ENCODE data around the gene GNB5. TPM values are rescaled to one million over a fixed set of nuclear protein-coding genes. Genes with fewer than 3 reads are reported as not detected.

GNB5 gene
- polyA plus RNA-seq, 1 donor from 2014 or later: 89.6 TPM

DNA sequence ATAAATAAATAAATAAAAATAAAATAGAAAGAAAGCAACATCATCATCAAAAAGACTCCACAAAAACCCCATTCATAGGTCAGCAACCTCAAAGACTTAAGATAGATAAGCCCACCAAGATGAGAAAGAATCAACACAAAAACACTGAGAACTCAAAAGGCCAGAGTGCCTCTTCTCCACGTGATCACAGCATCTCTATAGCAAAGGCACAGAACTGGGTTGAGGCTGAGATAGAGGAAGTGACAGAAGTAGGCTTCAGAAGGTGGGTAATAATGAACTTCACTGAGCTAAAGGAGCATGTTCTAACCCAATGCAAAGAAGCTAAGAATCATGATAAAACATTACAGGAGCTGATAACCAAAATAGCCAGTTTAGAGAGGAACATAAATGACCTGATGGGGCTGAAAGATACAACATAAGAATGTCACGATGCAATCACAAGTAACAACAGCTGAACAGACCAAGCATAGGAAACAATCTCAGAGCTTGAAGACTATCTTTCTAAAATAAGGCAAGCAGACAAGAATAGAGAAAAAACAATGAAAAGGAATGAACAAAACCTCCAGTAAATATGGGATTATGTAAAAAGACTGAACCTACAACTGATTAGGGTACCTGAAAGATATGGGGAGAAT, 26.4 kb downstream of the GNB5 start:
- H3K4me2 ChIP-seq (ENCODE audit: low read length): no peak overlapping the region
- H3K36me3 ChIP-seq (ENCODE audit: insufficient read depth, low read length): peaks cover 8% of the 10 kb centered on the region
- H3K27me3 ChIP-seq (ENCODE audit: insufficient read depth, low read depth, low read length): no peaks in the 10 kb centered on the region
- TF ChIP-seq TAF1 (IDR thresholded peaks at IDR 0.05; ENCODE audit: low read depth) (no peak), EP300 (conservative IDR thresholded peaks at IDR 0.05; ENCODE audit: poor library complexity, severe bottlenecking) (no peak), POLR2AphosphoS5 (IDR thresholded peaks at IDR 0.05) (no peak), MXI1 (conservative IDR thresholded peaks at IDR 0.05; ENCODE audit: poor library complexity, severe bottlenecking) (no peak), SMC3 (conservative IDR thresholded peaks at IDR 0.05; ENCODE audit: poor library complexity) (no peak), EZH2 (IDR thresholded peaks at IDR 0.05; ENCODE audit: borderline replicate concordance, insufficient read depth, low read length, poor library complexity, severe bottlenecking) (no peak), RAD21 (conservative IDR thresholded peaks at IDR 0.05) (no peak)
- TF ChIP-seq, protein P1, sequence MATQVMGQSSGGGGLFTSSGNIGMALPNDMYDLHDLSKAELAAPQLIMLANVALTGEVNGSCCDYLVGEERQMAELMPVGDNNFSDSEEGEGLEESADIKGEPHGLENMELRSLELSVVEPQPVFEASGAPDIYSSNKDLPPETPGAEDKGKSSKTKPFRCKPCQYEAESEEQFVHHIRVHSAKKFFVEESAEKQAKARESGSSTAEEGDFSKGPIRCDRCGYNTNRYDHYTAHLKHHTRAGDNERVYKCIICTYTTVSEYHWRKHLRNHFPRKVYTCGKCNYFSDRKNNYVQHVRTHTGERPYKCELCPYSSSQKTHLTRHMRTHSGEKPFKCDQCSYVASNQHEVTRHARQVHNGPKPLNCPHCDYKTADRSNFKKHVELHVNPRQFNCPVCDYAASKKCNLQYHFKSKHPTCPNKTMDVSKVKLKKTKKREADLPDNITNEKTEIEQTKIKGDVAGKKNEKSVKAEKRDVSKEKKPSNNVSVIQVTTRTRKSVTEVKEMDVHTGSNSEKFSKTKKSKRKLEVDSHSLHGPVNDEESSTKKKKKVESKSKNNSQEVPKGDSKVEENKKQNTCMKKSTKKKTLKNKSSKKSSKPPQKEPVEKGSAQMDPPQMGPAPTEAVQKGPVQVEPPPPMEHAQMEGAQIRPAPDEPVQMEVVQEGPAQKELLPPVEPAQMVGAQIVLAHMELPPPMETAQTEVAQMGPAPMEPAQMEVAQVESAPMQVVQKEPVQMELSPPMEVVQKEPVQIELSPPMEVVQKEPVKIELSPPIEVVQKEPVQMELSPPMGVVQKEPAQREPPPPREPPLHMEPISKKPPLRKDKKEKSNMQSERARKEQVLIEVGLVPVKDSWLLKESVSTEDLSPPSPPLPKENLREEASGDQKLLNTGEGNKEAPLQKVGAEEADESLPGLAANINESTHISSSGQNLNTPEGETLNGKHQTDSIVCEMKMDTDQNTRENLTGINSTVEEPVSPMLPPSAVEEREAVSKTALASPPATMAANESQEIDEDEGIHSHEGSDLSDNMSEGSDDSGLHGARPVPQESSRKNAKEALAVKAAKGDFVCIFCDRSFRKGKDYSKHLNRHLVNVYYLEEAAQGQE (IDR thresholded peaks at IDR 0.05; ENCODE audit: borderline replicate concordance): no peak
- TF ChIP-seq, protein P2, sequence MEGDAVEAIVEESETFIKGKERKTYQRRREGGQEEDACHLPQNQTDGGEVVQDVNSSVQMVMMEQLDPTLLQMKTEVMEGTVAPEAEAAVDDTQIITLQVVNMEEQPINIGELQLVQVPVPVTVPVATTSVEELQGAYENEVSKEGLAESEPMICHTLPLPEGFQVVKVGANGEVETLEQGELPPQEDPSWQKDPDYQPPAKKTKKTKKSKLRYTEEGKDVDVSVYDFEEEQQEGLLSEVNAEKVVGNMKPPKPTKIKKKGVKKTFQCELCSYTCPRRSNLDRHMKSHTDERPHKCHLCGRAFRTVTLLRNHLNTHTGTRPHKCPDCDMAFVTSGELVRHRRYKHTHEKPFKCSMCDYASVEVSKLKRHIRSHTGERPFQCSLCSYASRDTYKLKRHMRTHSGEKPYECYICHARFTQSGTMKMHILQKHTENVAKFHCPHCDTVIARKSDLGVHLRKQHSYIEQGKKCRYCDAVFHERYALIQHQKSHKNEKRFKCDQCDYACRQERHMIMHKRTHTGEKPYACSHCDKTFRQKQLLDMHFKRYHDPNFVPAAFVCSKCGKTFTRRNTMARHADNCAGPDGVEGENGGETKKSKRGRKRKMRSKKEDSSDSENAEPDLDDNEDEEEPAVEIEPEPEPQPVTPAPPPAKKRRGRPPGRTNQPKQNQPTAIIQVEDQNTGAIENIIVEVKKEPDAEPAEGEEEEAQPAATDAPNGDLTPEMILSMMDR (IDR thresholded peaks at IDR 0.05; ENCODE audit: poor library complexity, severe bottlenecking): no peak
- H2AFZ ChIP-seq (ENCODE audit: low read depth, low read length): no peak overlapping the region
- no peaks in the 10 kb centered on the region for H4K20me1 ChIP-seq (ENCODE audit: insufficient read depth)
- no peak overlapping the region for H3K27ac ChIP-seq (ENCODE audit: low read length)
- no peaks in the 10 kb centered on the region for H3K79me2 ChIP-seq (replicated peaks; ENCODE audit: insufficient read depth, low read length)
- no peak overlapping the region for H3K9ac ChIP-seq (ENCODE audit: low read length)
- no peaks in the 10 kb centered on the region for H3K9me3 ChIP-seq (ENCODE audit: low read length)
- no peak overlapping the region for H3K4me3 ChIP-seq (ENCODE audit: low read length)
- no peaks in the 10 kb centered on the region for H3K9me2 ChIP-seq (ENCODE audit: insufficient read depth, low read length)
- no peaks in the 10 kb centered on the region for H3F3A ChIP-seq (ENCODE audit: insufficient read depth, low read length, poor library complexity, severe bottlenecking)

DNA sequence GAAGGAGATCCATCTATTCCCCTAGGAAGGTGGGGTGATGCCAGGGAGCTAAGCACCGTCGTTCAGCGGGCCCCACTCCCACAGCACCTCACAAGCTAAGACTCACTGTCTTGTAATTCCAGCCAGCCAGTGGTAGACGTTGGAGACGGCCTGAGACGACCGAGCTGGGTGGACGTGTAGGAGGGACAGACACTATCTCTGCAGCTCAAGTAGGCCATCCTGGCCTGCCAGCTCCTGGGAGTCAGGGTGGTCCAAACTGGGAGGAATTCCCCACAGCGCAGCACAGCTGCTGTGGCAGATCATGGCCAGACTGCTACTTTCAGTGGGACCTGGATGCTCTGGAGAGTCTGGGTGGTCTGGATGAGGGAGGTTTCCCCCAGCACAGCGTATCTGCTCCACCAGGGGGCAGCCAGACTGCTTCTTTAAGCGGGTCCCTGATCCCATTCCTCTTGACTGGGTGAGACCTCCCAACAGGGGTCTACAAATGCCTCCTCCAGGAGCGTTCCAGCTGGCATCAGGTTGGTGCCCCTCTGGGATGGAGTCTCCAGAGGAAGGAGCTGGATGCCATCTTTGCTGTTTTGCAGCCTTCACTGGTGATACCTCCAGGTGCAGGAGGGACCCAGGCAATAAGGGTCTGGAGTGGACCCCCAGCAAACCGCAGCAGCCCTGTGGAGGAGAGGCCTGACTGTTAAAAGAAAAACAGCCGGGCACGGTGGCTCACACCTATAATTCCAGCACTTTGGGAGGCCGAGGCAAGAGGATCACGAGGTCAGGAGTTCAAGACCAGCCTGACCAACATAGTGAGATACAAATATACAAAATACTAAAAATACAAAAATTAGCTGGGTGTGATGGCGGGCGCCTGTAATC, 27.6 kb downstream of the GNB5 start:
- no peak overlapping the region for H3K9ac ChIP-seq (ENCODE audit: low read length)
- no peak for TF ChIP-seq SMC3 (conservative IDR thresholded peaks at IDR 0.05; ENCODE audit: poor library complexity)
- no peak for TF ChIP-seq EZH2 (IDR thresholded peaks at IDR 0.05; ENCODE audit: borderline replicate concordance, insufficient read depth, low read length, poor library complexity, severe bottlenecking)
- TF ChIP-seq, protein P2 (IDR thresholded peaks at IDR 0.05; ENCODE audit: poor library complexity, severe bottlenecking): no peak
- no peak for TF ChIP-seq TAF1 (IDR thresholded peaks at IDR 0.05; ENCODE audit: low read depth)
- no peak for TF ChIP-seq EP300 (conservative IDR thresholded peaks at IDR 0.05; ENCODE audit: poor library complexity, severe bottlenecking)
- TF ChIP-seq MXI1 (conservative IDR thresholded peaks at IDR 0.05; ENCODE audit: poor library complexity, severe bottlenecking): no peak
- TF ChIP-seq, protein P1 (IDR thresholded peaks at IDR 0.05; ENCODE audit: borderline replicate concordance): no peak
- no peak for TF ChIP-seq POLR2AphosphoS5 (IDR thresholded peaks at IDR 0.05)
- no peak for TF ChIP-seq RAD21 (conservative IDR thresholded peaks at IDR 0.05)
- no peak overlapping the region for H3K4me2 ChIP-seq (ENCODE audit: low read length)
- H4K20me1 ChIP-seq (ENCODE audit: insufficient read depth): no peaks in the 10 kb centered on the region
- no peak overlapping the region for H2AFZ ChIP-seq (ENCODE audit: low read depth, low read length)
- H3F3A ChIP-seq (ENCODE audit: insufficient read depth, low read length, poor library complexity, severe bottlenecking): no peaks in the 10 kb centered on the region
- no peaks in the 10 kb centered on the region for H3K79me2 ChIP-seq (replicated peaks; ENCODE audit: insufficient read depth, low read length)
- H3K36me3 ChIP-seq (ENCODE audit: insufficient read depth, low read length): peaks cover 8% of the 10 kb centered on the region
- H3K27ac ChIP-seq (ENCODE audit: low read length): no peak overlapping the region
- H3K4me3 ChIP-seq (ENCODE audit: low read length): no peak overlapping the region
- no peaks in the 10 kb centered on the region for H3K27me3 ChIP-seq (ENCODE audit: insufficient read depth, low read depth, low read length)
- H3K9me2 ChIP-seq (ENCODE audit: insufficient read depth, low read length): no peaks in the 10 kb centered on the region
- no peaks in the 10 kb centered on the region for H3K9me3 ChIP-seq (ENCODE audit: low read length)

Data from neural cell (in vitro differentiated cells).